GM21825 (cell line): ENCODE measurements around the gene ECE1.

Experiments used
- ATAC-seq: cut with Tn5 transposase; IDR thresholded peaks from one replicate; pipeline ENCODE4 v1.9.1; 2021; ENCODE audit warnings: mild to moderate bottlenecking, moderate library complexity; ENCODE audit not compliant: unreplicated experiment

The ECE1 gene

GRCh38 chr1:21255284-21255942 lies 34.9 kb downstream of the ECE1 start:
- no peak for ATAC-seq

GRCh38 chr1:21254335-21254951 lies 35.8 kb downstream of the ECE1 start:
- no peak for ATAC-seq

GRCh38 chr1:21251773-21252471 lies 38.3 kb downstream of the ECE1 start:
- no peak for ATAC-seq

DNA sequence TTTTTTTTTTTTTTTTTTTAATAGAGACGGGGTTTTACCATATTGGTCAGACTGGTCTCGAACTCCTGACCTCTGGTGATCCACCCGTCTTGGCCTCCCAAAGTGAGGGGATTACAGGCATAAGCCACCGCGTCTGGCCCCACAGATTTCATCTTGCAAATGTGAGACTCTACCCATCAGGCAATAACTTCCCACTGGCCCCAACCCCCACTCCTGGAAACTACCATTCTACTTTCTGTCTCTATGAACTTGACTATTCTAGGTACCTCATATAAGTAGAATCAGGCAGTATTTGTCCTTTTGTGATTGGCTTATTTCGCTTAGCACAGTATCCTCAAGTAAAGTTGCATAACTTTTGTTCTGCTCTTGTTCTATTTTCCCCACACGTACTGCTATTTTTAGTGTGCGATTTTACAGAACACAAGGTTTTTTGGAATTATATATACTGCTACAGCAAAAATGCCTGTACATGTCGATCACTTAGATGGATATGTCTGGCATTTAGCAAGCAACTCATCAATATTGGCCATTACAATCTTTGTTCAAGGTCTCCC lies 40.2 kb downstream of the ECE1 start:
- ATAC-seq = no peak

DNA sequence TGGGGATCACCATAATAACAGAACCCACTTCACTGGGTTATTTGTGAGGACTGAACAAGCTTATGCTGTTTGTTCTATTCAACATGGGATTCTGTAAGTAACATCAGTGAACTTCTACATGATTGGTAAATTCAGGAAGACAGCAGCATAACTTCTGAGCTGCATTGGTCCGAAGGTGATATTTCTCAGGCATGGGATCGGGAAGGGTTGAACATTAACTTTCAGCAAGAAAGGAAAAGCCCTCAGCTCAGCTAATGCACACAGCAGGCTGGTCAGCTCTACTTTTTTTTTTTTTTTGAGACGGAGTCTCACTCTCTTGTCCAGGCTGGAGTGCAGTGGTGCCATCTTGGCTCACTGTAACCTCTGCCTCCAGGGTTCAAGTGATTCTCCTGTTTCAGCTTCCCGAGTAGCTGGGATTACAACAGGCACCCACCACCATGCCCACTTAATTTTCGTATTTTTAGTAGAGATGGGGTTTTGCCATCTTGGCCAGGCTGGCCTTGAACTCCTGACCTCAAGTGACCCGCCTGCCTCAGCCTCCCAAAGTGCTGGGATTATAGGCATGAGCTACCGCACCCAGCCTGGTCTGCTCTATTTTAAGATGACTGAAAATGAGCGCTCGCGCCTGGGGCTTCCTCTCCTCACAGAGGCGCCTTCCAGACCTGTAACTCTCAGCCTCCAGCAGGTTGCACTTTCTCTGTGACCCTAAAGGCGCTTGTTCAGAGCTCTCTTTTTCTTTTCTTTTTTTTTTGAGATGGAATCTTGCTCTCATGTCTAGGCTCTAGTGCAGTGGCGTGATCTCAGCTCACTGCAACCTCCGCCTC lies 42.2 kb downstream of the ECE1 start:
- ATAC-seq = no peak

DNA sequence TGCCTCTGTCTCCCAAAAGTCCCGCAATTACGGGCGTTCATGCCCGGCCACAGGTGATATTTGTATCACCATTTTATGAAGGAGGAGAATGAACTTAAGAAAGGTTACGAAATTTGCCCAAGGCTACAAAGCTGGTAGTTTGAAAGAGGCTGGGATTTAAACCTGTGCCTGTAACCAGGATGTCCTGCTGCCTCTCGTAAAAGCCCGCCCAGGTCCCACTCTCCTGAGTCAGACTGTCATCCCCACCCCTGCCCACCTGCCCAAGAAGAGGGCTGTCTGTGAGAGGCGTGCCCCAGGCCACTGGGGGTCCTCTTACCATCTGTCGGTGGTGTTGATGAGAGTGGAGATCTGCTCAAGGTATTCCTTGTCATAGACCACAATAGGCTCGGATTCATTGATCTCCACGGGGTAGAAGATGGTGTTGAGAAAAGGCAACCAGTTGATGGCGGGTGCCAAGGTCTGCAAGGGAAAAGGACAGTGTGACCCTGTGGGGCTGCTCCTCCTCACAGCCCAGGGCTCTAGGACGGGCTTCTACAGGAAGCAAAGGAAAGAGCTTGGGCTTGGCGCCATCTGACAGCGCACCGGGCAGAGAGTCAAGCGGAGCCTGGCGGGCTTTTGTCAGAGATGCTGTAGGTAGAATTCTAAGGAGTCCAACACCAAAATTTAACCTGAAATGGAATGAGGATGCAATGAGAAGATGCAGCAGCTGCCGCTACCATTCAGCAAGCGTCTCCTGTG lies 43.2 kb downstream of the ECE1 start:
- ATAC-seq = no peak

DNA sequence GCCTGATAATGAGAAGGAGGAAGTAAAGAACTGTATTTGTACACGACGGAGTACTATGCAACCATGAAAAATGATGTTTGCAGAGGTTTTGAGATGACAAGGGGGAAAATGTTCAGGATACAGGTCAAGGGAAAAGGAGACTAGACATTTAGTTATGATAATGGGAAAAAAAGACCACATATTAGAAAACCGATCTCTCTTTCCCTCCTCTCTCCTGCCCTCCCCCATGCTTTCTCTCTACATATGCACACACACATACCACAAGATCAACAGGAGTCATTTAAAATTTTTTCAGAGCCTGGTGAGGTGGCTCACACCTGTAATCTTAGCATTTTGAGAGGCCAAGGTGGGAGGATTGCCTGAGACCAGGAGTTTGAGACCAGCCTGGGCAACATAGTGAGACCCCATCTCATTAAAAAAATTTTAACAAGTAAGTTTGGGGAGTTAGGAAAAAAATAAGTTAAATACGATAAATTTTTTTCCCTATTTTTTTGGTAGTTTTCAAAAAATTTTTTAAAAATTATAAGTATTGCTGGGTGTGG lies 44.5 kb downstream of the ECE1 start:
- ATAC-seq = no peak

DNA sequence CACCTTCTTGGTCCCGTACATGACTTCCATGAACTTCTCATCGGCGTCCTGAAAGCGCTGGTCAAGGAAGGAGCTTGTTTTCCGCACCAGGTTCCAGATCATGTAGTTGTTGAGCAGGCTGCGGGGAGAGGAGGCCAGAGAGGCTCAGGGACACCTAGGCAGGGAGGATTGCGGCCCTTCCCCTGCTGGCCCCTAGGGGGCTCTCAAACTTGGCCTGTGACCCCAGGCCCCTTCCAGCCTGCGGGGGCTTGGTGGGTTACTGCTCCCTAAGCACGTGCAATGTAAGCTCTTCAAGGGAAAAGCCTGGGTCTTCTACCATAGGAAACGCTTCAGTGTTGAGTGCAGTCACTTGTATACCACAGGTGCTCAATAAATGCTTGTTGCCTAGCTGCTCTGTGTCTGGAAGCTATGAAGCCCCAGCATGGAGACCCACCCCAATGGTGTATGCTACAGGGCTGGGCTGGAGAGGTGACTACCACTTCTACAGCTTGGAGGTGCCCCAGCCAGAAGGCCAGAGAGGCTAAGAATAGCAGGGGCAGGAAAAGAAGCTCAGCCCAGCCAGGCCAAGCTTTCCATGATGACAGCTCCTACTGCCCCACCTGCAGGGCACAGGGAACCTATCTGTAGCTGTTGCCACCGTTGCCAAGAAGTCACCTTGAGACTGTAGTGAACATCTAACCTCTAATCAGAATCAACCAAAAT lies 45.1 kb downstream of the ECE1 start:
- no peak for ATAC-seq

DNA sequence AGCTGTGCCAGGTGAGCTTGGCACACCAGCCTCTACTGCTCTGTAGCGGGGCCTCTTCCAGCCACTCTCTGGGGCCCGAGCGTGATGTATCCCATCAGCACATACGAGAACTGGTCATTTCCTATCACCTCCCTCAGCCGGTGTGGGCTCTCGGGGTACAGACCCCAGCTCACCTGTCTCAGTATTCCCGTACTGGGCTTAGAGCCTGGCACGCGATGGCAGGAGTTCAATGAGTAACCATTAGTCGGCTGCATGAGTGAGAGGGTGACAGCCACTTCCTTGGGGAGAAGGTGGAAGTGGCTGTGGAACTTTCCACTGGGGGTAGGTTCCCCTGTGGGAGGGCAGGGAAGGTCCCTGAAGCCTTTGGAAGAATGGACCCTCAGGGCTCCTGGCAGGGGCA lies 46.1 kb downstream of the ECE1 start:
- ATAC-seq = no peak

- ATAC-seq = no peak
Measured at GRCh38 chr1:21242846-21243245, 47.4 kb downstream of the ECE1 start.

DNA sequence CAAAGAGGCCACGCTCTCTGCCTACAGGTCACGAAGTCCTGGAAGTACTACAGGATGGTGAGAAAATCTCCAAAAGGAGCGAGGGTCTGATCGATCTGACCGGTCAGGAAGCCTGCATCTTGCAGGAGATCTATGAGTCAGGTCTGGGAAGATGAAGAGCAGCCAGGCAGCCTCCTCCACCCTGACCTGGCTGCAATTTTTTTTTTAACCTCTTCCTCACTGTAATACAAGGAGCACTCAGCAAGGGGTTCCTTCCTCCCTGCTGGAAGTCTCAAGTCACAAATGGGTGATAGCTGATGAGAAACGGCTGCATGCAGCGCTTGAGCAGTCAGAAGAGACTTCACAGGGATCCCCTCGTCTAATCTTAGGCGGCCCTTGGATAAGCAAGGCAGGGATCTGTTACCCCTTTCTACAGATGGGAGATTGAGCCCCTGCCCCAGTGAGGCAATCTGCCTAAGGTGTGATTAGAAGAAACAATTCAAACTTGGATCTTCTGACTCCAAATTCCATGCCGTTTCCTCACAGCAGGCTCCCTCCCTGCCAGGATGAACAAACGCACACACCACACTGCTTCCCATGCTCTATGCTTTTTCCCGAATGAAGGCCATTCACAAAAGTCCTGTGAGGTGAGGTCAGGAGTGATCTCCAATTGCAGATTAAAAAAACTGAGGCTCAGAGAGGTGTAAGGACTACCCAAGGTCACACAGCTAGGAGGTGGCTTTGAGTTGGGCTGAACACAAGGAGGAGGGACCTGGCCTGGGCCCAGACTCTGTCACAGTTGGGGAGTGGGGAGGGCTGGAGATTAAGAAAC lies 48.3 kb downstream of the ECE1 start:
- ATAC-seq = no peak

DNA sequence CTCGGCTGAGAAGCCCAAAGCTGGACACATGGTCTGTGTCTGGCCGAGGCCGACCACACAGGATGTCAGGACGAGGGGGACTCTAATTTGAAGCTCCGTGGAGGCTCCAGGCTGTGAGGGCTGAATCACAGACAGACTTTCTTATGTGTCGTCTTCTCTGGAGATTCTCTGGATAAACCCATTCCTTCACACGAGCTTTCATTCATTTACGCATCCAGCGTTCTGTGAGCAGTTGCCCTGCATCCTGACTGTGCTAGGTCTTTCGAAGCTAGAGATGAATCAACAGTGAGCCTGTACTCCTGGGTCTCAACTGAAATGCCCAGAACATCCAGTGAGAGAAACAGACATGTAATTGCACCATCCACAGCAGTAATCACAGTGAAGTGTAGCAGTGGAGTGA lies 49.6 kb downstream of the ECE1 start:
- ATAC-seq = no peak

GRCh38 chr1:21239221-21239620 lies 51.0 kb downstream of the ECE1 start:
- ATAC-seq = no peak

GRCh38 chr1:21238141-21238800 lies 52.0 kb downstream of the ECE1 start:
- no peak for ATAC-seq

DNA sequence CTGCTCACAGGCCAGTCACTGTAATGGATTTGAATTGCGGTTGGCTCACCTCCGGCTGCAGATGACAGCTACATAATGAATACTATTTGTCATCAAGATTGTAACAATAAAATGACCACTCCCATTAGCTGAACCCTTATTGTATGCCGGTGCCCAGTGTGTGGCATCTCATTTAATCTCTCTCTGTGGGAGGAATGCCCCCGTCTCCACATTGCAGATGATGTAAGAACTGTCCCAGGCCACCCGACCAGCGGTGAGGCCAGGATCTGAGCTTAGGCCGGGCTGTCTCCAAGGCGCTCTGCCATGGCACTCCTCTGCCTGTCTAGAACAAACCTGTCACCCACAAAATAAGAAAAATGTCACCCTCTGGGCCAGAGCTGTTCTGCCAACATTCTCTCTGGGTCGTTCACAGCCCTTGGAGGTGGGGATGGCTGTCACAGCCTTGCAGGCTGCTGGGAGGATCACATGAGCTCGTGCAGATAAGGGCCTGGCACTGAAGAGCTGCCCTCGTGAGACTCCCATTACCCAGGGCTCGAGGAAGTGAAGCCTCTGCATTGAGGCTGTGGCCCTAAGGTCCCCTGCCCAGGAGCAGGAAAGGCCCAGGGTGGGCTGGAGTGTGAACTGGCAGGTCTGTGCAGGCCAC lies 52.7 kb downstream of the ECE1 start:
- no peak for ATAC-seq

GRCh38 chr1:21236178-21236577 lies 54.1 kb downstream of the ECE1 start:
- ATAC-seq = no peak

- no peak for ATAC-seq
Measured at GRCh38 chr1:21234779-21235178, 55.5 kb downstream of the ECE1 start.

- no peak for ATAC-seq
Measured at GRCh38 chr1:21233490-21233889, 56.8 kb downstream of the ECE1 start.
